GM20000 (cell line): ENCODE data around the gene TRMT2A.

Source experiments
- DNase-seq: peaks from one replicate; pipeline ENCODE4 v3.0.0; 2012; ENCODE audit warnings: low spot score
- TF ChIP-seq, protein P1 (sequence below): IDR thresholded peaks from 2 replicates; pipeline ENCODE4 v1.5.1; 2012; ENCODE audit warnings: mild to moderate bottlenecking, control low read depth; ENCODE audit errors: extremely low read depth, missing control alignments

TRMT2A gene

DNA sequence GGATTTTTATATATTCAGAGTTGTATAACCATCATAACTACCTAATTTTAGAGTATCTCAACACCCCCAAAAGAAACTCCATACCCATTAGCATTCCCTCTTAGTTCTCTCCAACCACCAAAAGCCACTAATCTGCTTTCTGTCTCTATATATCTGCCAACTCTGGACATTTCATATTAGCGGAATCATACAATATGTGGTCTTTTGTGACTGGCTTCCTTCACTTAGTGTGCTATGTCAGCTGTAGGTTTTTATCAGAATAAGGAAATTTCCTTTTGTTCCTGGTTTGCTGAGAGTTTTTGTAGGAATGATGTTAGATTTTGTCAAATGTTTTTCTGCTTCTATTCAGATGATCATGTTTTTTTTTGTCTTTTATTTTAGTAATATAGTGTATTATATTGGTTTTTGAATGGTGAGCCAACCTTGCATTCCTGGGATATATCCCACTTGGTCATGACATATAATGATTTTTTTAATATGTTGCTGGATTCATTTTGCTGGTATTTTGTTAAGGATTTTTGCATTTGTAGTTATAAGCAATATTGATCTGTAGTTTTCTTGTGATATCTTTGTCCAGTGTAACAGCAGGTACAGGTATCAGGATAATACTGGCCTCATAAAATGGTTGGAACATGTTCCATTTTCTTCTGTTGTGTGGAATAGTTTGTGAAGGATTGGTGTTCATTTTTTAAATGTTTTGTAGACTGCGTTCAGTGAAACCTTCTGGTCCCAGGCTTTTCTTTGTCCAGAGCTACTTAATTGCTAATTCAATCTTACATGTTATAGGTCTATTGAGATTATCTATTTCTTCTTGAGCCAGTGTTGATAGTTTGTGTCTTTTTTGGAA lies 20.2 kb downstream of the TRMT2A start:
- no peak for DNase-seq
- TF ChIP-seq, protein P1, sequence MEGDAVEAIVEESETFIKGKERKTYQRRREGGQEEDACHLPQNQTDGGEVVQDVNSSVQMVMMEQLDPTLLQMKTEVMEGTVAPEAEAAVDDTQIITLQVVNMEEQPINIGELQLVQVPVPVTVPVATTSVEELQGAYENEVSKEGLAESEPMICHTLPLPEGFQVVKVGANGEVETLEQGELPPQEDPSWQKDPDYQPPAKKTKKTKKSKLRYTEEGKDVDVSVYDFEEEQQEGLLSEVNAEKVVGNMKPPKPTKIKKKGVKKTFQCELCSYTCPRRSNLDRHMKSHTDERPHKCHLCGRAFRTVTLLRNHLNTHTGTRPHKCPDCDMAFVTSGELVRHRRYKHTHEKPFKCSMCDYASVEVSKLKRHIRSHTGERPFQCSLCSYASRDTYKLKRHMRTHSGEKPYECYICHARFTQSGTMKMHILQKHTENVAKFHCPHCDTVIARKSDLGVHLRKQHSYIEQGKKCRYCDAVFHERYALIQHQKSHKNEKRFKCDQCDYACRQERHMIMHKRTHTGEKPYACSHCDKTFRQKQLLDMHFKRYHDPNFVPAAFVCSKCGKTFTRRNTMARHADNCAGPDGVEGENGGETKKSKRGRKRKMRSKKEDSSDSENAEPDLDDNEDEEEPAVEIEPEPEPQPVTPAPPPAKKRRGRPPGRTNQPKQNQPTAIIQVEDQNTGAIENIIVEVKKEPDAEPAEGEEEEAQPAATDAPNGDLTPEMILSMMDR, result no peak

DNA sequence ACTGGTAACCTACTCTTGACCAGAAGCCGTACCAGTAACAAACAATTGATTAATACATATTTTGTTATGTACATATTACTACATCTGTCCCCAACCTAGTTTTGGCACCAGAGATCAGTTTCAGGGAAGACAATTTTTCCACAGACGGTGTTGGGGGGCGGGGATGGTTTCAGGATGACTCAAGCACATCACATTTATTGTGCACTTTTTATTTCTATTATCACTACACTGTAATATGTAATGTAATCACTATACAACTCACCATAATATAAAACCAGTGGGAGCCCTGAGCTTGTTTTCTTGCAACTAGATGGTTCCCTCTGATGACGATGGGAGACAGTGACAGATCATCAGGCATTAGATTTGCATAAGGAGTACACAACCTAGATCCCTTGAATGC lies 21.5 kb downstream of the TRMT2A start:
- DNase-seq, result no peak
- TF ChIP-seq, protein P1, result no peak

DNA sequence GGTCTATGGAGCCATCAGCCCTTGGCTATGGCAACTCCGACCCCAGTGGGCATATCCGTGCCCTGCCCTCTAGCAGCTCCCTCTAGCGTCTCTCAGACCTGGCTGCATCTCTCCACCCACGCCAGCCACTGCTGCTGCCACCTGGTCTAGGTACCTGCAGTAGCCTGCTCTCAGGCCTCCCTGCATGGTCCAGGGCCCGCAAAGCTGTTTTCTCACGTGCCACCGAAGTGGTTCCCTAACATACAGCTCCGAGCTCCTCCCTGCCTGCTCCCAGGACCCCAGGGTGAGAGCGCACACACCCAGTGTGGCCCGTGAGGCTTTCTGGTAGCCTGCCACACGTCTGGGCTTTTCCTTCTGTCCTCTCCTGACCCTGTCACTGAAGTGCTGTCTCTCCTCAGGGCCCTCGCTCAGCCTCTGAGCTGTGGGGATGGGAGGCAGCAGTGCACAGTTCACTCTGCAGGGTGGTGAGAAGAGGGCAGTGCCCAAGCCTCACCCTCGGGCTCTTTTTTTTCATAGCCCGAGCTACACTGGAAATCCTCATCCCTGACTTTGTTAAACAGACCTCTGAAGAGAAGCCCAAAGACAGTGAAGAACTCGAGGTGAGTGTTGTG lies 22.7 kb downstream of the TRMT2A start:
- TF ChIP-seq, protein P1, result no peak
- no peak for DNase-seq

DNA sequence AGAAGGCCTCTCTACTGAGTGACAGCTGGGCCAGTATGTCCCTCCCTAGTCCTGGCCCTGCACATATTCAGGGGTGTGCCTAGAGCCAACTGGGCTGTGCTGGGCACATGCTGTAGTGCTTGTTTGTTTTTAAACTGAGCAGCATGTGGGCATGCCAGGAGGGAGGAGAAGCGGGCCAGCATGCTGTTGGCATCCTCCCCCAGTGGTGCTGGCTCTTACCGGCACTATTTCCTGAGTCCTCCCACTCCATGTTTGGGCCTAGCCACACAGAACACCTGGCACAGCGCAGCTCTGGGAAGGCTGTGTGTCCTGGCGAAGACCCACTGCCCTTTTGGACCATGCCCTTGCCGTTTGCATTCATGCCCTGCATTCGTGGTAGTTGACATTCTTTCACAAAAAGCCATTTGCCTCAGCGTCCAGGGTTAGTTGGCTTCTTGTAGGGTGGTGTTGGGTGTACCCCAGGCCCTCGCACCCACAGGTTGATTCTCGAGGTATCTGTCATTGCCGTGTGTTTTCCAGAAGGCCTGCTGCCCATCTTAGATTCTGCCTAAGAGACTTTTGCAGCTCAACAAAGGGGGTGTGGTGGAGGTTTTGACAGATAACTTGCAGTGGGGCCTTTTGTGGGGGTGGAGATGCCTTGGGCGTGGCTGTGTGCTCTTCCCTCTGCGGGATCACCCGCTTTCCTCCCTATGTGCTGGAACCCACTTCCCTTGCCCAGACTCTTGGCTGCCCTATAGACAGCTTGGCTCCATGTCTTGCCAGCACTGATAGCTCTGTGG lies 23.4 kb downstream of the TRMT2A start:
- DNase-seq, result no peak
- TF ChIP-seq, protein P1, result no peak

DNA sequence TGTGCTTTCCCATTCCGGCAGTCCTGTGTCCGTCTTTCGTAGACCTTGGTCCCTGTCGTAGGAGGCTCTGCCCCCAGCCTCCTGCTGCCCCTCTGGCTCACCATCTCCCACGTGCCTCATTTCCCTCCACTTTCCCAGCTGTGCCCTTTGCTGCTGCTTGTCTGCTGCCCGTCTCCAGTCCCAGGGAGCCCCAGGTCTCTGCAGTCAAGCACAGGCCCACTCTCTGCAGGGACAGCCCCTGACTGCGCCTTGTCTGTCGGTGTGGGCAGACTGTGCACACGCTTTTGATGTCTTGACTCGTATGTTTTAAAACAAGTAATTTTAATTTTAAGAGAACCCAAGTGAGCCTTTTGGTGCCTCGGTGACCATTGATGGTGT lies 24.6 kb downstream of the TRMT2A start:
- TF ChIP-seq, protein P1, result no peak
- DNase-seq, result no peak

DNA sequence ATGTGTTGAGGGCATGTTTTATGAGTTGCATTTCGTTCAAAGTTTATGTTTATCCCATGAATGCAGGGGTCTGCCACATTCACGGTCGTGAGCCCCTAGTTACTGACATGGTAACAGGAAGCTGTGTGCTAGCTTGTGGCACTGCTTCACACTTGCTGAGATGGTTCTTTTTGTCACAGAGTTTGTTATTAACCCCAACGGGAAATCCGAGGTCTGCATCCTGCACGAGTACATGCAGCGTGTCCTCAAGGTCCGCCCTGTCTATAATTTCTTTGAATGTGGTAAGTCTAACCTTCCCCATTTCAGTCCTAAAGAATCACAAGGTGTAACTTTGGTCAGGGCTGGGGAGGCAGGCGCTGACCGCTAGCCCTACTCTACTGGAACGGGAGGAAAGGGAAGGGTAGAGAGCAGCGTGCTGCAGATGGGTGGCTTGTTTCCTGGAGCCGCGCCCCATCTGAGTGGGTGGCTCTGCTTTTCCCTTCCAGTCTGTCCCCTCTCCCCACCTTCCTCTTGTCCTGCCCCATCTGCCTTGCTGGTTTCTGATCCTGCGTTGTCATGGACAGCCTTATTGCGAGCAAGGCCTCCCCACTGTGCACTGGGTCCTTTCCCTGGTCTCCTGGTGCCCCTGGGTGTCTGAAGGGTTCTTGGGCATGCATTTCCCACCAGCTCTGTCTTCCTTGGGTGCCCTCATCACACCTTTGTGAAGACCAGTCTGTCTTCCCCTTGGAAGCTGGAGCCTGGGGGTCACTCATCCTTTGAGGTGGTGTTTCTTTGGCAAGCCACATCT lies 25.1 kb downstream of the TRMT2A start:
- TF ChIP-seq, protein P1, result no peak

More for the DNA sequence above, 25.1 kb downstream of the TRMT2A start:
- no peak for DNase-seq
